Lower lobe of right lung (tissue), 2 donors: ENCODE measurements around the gene PRKCH. TPM values are rescaled to one million over a fixed set of nuclear protein-coding genes. Genes with fewer than 3 reads are reported as not detected.
A peak's percentile ranks its signal among the peaks of the same experiment; 100 is the strongest.

Experiments
- ATAC-seq, 2 donors: fragments of 200-7000 bp; cut with Tn5 transposase; one replicate each; pipeline ENCODE4 v1.9.1; 2020 to 2022; ENCODE audit warnings: mild to moderate bottlenecking in 2 of 2, moderate library complexity in 2 of 2
- DNase-seq: peaks from one replicate; pipeline ENCODE4 v3.0.0-alpha.2; 2020
- H3K27ac ChIP-seq: fragments of 200-600 bp; one replicate; pipeline ENCODE4 v1.8.0; 2022
- H3K27me3 ChIP-seq: fragments of 200-600 bp; one replicate; pipeline ENCODE4 v1.8.0; 2022; ENCODE audit warnings: low read depth
- H3K36me3 ChIP-seq: fragments of 200-600 bp; one replicate; pipeline ENCODE4 v1.8.0; 2022; ENCODE audit warnings: mild to moderate bottlenecking
- H3K4me1 ChIP-seq: fragments of 200-600 bp; one replicate; pipeline ENCODE4 v1.8.0; 2022
- H3K4me3 ChIP-seq: fragments of 200-600 bp; one replicate; pipeline ENCODE4 v1.8.0; 2022; ENCODE audit warnings: mild to moderate bottlenecking
- H3K9me3 ChIP-seq: fragments of 200-600 bp; one replicate; pipeline ENCODE4 v1.8.0; 2022
- CTCF ChIP-seq: fragments of 200-600 bp; IDR thresholded peaks from one replicate; pipeline ENCODE4 v1.8.0; 2022; ENCODE audit warnings: antibody characterized with exemption, mild to moderate bottlenecking
- intact Hi-C: fragments of 100-400 bp; cut with DNase I; formaldehyde crosslinking; loops from one replicate; pipeline ENCODE4 v1.11.0; 2022
- total RNA-seq: library from RNA; stranded (reverse); fragmentation: NEBNext Ultra II Directional; extraction: Animal tissue kit (Norgen Biotek cat#: 25700); gene quantifications from one replicate; pipeline ENCODE4 v1.2.1, GENCODE V29; 2021
- donor health status: DM: no; HTN: yes; CAD: no; lungs with severe emphysema.

PRKCH gene
- total RNA-seq, 1 donor from 2014 or later, result 60.9 TPM

- H3K4me3 ChIP-seq, result no peak overlapping the region
- intact Hi-C loops, result no loop called here
- TF ChIP-seq CTCF, result no peak
- H3K27me3 ChIP-seq, result no peaks in the 10 kb centered on the region
- H3K9me3 ChIP-seq, result no peaks in the 10 kb centered on the region
- H3K36me3 ChIP-seq, result no peaks in the 10 kb centered on the region
- ATAC-seq (peak; percentile 73 to 84), DNase-seq (peak; percentile 66)
- peak overlapping the region; percentile 78 for H3K27ac ChIP-seq
- H3K4me1 ChIP-seq, result peaks cover 45% of the 10 kb centered on the region
These were observed 240.4 kb downstream of the PRKCH start for GRCh38 chr14:61561657-61562276.

GRCh38 chr14:61562321-61563161 lies 241.2 kb downstream of the PRKCH start:
- Histone ChIP-seq H3K36me3 (no peaks in the 10 kb centered on the region), H3K9me3 (no peaks in the 10 kb centered on the region), H3K4me3 (no peak overlapping the region), H3K4me1 (peaks cover 45% of the 10 kb centered on the region), H3K27me3 (no peaks in the 10 kb centered on the region), H3K27ac (peak overlapping the region; percentile 78)
- no peak for ATAC-seq
- DNase-seq, result no peak
- intact Hi-C loops, result no loop called here
- no peak for TF ChIP-seq CTCF

- no peak for DNase-seq
- TF ChIP-seq CTCF, result no peak
- Histone ChIP-seq H3K4me1 (peaks cover 51% of the 10 kb centered on the region), H3K27ac (no peak overlapping the region), H3K4me3 (no peak overlapping the region), H3K36me3 (no peaks in the 10 kb centered on the region), H3K27me3 (no peaks in the 10 kb centered on the region), H3K9me3 (no peaks in the 10 kb centered on the region)
- no peak for ATAC-seq
- intact Hi-C loops, result no loop called here
These were observed 241.8 kb downstream of the PRKCH start for GRCh38 chr14:61563162-61563511.

- H3K9me3 ChIP-seq, result no peaks in the 10 kb centered on the region
- no peak overlapping the region for H3K4me3 ChIP-seq
- peaks cover 60% of the 10 kb centered on the region for H3K4me1 ChIP-seq
- no peak overlapping the region for H3K27ac ChIP-seq
- H3K27me3 ChIP-seq, result no peaks in the 10 kb centered on the region
- no peak for TF ChIP-seq CTCF
- no peaks in the 10 kb centered on the region for H3K36me3 ChIP-seq
- no peak for ATAC-seq
- DNase-seq, result no peak
- intact Hi-C loops, result no loop called here
These were observed 242.7 kb downstream of the PRKCH start for GRCh38 chr14:61563880-61564617.

GRCh38 chr14:61564618-61565091 lies 243.3 kb downstream of the PRKCH start:
- no peak overlapping the region for H3K4me3 ChIP-seq
- DNase-seq, result no peak
- no peak for TF ChIP-seq CTCF
- no peaks in the 10 kb centered on the region for H3K9me3 ChIP-seq
- peak; percentile 9 to 29 for ATAC-seq
- intact Hi-C loops, result no loop called here
- no peaks in the 10 kb centered on the region for H3K36me3 ChIP-seq
- H3K4me1 ChIP-seq, result peaks cover 66% of the 10 kb centered on the region
- no peak overlapping the region for H3K27ac ChIP-seq
- H3K27me3 ChIP-seq, result no peaks in the 10 kb centered on the region
